Measurements from ENCODE around the gene STEAP1B. TPM values are rescaled to one million over a fixed set of nuclear protein-coding genes. Genes with fewer than 3 reads are reported as not detected.
"Not testable (repeated sequence)": the region's sequence is repeated elsewhere in the genome, so short reads cannot be mapped to it uniquely, and the experiment has no call there.

STEAP1B gene
- total and polyA plus RNA-seq, 3 experiments from 2014 or later: 0.20 TPM; not detected in 2

DNA sequence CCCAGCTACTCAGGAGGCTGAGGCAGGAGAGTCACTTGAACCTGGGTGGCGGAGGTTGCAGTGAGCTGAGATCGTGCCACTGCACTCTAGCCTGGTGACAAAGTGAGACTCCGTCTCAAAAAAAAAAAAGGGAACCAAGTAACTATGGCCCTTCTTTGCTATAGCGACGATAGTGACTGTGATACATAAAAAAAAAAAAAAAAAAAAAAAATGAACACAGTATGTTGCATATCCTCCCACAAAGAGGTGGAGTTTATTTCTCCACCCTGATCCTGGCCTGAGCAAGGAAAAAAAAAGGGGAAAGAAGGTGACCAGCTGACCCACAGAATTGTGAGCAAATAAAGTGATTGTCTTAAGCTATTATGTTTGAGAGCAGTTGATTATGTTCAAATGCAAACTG lies 42.3 kb upstream of the STEAP1B start:
- CTCF ChIA-PET: no interaction called here

DNA sequence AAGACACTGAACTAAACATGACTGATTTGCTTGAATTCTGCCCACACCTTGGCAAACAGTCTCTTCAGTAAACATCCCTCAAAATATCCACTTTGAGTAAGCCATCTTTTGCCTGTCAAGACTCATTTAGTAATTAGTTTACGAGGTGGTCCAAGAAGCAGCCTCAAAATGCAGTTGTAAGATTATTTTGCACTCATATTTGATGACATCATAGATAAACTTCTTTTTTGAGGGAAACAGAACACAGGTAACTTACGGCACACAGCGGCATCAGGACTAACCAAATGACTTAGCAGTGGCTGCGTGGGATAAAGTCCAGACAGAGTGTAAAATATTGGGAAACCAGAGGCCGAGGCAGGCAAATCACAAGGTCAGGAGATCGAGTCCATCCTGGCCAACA lies 41.8 kb upstream of the STEAP1B start:
- Histone ChIP-seq H3K27me3 (ENCODE audit: insufficient read depth, low read length, poor library complexity, severe bottlenecking) (no peaks in the 10 kb centered on the region), H3K4me3 (ENCODE audit: low read length) (no peak overlapping the region), H3K27ac (ENCODE audit: low read depth, low read length) (no peak overlapping the region), H3K36me3 (ENCODE audit: insufficient read depth, low read length) (no peaks in the 10 kb centered on the region), H3K9me3 (ENCODE audit: low read length) (no peaks in the 10 kb centered on the region), H3K4me1 (ENCODE audit: insufficient read depth, low read length) (no peaks in the 10 kb centered on the region)
- Mint-ChIP-seq H3K4me1 (no peaks in the 10 kb centered on the region), H3K27ac (no peak overlapping the region), H3K36me3 (no peaks in the 10 kb centered on the region), H3K9me3 (peaks cover 0 to 2% (median 0%) of the 10 kb centered on the region in 5 donors), H3K4me3 (no peak overlapping the region), H3K27me3 (peaks cover 5 to 47% of the 10 kb centered on the region in 2 donors)
- DNase-seq: no peak
- POLR2A ChIA-PET: no interaction called here
- CTCF ChIA-PET: no interaction called here

More for the DNA sequence above, 42.3 kb upstream of the STEAP1B start:
- H3K27ac Mint-ChIP-seq: no peak overlapping the region
- Histone ChIP-seq H3K4me1 (ENCODE audit: insufficient read depth, low read length) (no peaks in the 10 kb centered on the region), H3K9me3 (ENCODE audit: low read length) (no peaks in the 10 kb centered on the region), H3K27ac (ENCODE audit: low read depth, low read length) (no peak overlapping the region), H3K36me3 (ENCODE audit: insufficient read depth, low read length) (no peaks in the 10 kb centered on the region), H3K27me3 (ENCODE audit: insufficient read depth, low read length, poor library complexity, severe bottlenecking) (no peaks in the 10 kb centered on the region), H3K4me3 (ENCODE audit: low read length) (no peak overlapping the region)
- no peak overlapping the region for H3K4me3 Mint-ChIP-seq
- DNase-seq: no peak
- H3K36me3 Mint-ChIP-seq: no peaks in the 10 kb centered on the region
- H3K4me1 Mint-ChIP-seq: no peaks in the 10 kb centered on the region
- peaks cover 5 to 52% of the 10 kb centered on the region in 2 donors for H3K27me3 Mint-ChIP-seq
- peaks cover 0 to 2% (median 0%) of the 10 kb centered on the region in 5 donors for H3K9me3 Mint-ChIP-seq
- POLR2A ChIA-PET: no interaction called here

DNA sequence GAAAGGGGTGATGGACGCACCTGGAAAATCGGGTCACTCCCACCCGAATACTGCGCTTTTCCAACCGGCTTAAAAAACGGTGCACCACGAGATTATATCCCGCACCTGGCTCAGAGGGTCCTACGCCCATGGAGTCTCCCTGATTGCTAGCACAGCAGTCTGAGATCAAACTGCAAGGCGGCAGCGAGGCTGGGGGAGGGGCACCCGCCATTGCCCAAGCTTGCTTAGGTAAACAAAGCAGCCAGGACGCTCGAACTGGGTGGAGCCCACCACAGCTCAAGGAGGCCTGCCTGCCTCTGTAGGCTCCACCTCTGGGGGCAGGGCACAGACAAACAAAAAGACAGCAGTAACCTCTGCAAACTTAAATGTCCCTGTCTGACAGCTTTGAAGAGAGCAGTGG lies 28.5 kb upstream of the STEAP1B start:
- H3K4me3 Mint-ChIP-seq; H3K27ac Mint-ChIP-seq; H3K4me1 ChIP-seq (ENCODE audit: insufficient read depth, low read length); CTCF ChIA-PET; H3K9me3 Mint-ChIP-seq; H3K4me1 Mint-ChIP-seq; H3K27ac ChIP-seq (ENCODE audit: low read depth, low read length); H3K27me3 ChIP-seq (ENCODE audit: insufficient read depth, low read length, poor library complexity, severe bottlenecking); POLR2A ChIA-PET; H3K36me3 Mint-ChIP-seq; H3K4me3 ChIP-seq (ENCODE audit: low read length); H3K36me3 ChIP-seq (ENCODE audit: insufficient read depth, low read length); H3K9me3 ChIP-seq (ENCODE audit: low read length); DNase-seq: not testable (repeated sequence)
- H3K27me3 Mint-ChIP-seq: peaks cover 14 to 29% of the 10 kb centered on the region in 2 donors

DNA sequence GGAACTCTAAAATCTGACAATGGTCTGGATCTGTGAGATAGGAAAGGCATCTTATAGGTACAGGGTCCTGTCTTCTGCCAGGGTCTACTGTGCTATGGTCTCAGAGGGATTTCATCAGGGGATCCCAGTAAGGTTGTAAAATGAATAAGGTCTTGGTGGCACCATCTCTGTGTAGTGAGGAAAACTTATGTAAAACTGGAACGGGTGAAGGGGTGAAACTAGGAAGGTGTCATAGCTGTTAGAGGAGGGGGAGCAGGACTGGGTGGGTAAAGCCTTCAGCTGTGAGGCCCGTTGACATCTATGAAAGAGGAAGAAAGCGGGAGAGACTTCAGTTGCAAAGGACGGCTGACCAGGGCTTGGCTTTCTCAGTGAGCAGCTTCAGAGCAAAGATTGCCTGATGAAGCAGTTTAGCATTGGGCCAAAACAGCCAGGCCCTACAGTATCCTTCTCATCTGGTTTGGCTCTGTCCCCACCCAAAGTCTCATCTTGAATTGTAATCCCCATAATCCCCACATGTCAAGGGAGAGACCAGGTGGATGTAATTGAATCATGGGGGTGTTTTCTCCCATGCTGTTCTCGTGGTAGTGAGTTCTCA lies 24.5 kb upstream of the STEAP1B start:
- H3K27ac ChIP-seq (ENCODE audit: low read depth, low read length); H3K4me3 ChIP-seq (ENCODE audit: low read length); H3K27me3 ChIP-seq (ENCODE audit: insufficient read depth, low read length, poor library complexity, severe bottlenecking); H3K4me3 Mint-ChIP-seq; H3K4me1 Mint-ChIP-seq; CTCF ChIA-PET; H3K9me3 ChIP-seq (ENCODE audit: low read length); DNase-seq; H3K36me3 Mint-ChIP-seq; H3K27ac Mint-ChIP-seq; POLR2A ChIA-PET; H3K36me3 ChIP-seq (ENCODE audit: insufficient read depth, low read length); H3K9me3 Mint-ChIP-seq; H3K4me1 ChIP-seq (ENCODE audit: insufficient read depth, low read length): not testable (repeated sequence)
- H3K27me3 Mint-ChIP-seq: peaks cover 19 to 42% of the 10 kb centered on the region in 2 donors

DNA sequence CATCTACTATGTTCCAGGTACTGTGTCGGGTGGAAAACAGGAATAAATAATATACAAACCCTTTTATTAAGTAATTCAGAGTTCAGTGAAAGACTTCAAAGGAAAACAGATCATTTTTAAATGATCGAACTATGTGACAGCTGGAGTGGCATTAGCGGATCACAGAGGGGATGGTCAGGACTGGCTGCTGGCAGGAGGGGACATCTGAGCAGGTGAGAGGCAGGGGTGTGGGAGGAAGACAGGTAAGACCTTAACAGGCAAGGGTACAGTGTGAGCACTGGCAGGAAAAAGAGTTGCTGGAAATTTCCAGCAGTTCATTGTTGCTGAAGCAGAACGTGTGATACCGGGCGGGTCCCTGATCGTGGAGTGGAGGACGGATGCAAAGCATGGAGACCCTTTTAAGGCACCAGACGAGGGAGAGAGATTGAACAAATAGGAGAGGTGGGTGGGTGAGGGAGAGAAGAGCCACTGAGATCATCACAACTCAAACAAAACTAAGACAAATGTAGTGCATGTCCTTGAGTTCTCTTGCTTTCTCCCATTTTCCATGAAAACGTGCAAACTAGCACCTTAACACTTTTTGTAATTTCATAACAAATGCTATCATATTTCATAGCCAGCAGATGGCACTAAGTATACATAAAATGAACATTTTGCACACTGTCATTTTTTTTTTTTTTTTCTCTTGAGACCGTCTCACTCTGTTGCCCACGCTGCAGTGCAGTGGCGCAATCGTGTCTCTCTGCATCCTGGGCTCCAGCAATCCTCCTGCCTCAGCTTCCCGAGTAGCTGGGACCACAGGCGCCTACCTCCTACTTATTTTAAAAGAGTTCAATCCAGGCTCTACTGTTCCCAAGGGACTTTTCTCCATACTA lies 23.7 kb upstream of the STEAP1B start:
- DNase-seq; H3K36me3 Mint-ChIP-seq; POLR2A ChIA-PET; H3K36me3 ChIP-seq (ENCODE audit: insufficient read depth, low read length); H3K4me1 Mint-ChIP-seq; H3K27me3 ChIP-seq (ENCODE audit: insufficient read depth, low read length, poor library complexity, severe bottlenecking); H3K9me3 Mint-ChIP-seq; CTCF ChIA-PET; H3K4me3 ChIP-seq (ENCODE audit: low read length); H3K27ac Mint-ChIP-seq; H3K9me3 ChIP-seq (ENCODE audit: low read length); H3K4me1 ChIP-seq (ENCODE audit: insufficient read depth, low read length); H3K4me3 Mint-ChIP-seq; H3K27ac ChIP-seq (ENCODE audit: low read depth, low read length): not testable (repeated sequence)
- peaks cover 19 to 48% of the 10 kb centered on the region in 2 donors for H3K27me3 Mint-ChIP-seq

DNA sequence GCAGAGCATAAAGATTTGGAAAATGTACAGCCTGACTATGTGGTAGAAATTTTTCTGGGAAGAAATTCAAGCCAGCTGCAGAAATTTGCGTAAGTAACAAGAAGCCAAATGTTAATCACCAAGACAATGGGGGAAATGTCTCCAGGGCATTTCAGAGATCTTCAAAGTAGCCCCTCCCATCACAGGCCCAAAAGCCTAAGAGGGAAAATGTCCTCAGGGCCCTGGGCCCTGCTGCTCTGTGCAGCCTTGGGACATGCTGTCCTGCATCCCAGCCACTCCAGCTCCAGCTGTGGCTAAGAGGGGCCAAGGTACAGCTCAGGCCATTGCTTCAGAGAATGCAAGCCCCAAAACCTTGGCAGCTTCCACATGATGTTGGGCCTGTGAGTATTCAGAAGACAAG lies 19.6 kb upstream of the STEAP1B start:
- H3K4me3 Mint-ChIP-seq; POLR2A ChIA-PET; H3K27ac ChIP-seq (ENCODE audit: low read depth, low read length); H3K27ac Mint-ChIP-seq; H3K9me3 ChIP-seq (ENCODE audit: low read length); DNase-seq; H3K27me3 ChIP-seq (ENCODE audit: insufficient read depth, low read length, poor library complexity, severe bottlenecking); H3K4me3 ChIP-seq (ENCODE audit: low read length); H3K36me3 ChIP-seq (ENCODE audit: insufficient read depth, low read length); H3K4me1 Mint-ChIP-seq; H3K36me3 Mint-ChIP-seq; H3K9me3 Mint-ChIP-seq; CTCF ChIA-PET; H3K4me1 ChIP-seq (ENCODE audit: insufficient read depth, low read length): not testable (repeated sequence)
- peaks cover 13 to 39% of the 10 kb centered on the region in 2 donors for H3K27me3 Mint-ChIP-seq

DNA sequence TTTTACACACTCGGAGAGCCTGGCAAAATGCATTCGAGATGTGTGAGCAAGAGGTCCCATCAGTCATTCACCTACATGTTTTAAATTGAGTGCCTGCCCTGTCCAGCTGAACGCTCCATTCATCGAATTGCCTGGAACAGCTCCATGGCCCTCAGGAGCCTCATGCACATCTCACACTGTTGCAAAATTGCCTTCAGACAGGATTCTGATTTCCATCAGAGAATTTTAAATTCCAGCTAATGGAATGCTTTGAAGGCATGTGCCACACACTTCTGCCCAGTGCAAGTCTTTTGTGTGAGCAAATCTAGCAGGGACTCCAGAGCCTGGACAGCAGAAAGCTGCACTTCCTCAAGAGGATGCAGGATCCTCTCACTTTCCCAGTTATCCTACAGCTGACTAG lies 17.0 kb upstream of the STEAP1B start:
- H3K36me3 ChIP-seq (ENCODE audit: insufficient read depth, low read length); H3K27me3 ChIP-seq (ENCODE audit: insufficient read depth, low read length, poor library complexity, severe bottlenecking); H3K4me3 ChIP-seq (ENCODE audit: low read length); H3K9me3 Mint-ChIP-seq; H3K27ac Mint-ChIP-seq; DNase-seq; POLR2A ChIA-PET; H3K4me1 ChIP-seq (ENCODE audit: insufficient read depth, low read length); H3K36me3 Mint-ChIP-seq; H3K27ac ChIP-seq (ENCODE audit: low read depth, low read length); CTCF ChIA-PET; H3K4me1 Mint-ChIP-seq; H3K9me3 ChIP-seq (ENCODE audit: low read length); H3K4me3 Mint-ChIP-seq: not testable (repeated sequence)
- peaks cover 2 to 23% of the 10 kb centered on the region in 2 donors for H3K27me3 Mint-ChIP-seq

DNA sequence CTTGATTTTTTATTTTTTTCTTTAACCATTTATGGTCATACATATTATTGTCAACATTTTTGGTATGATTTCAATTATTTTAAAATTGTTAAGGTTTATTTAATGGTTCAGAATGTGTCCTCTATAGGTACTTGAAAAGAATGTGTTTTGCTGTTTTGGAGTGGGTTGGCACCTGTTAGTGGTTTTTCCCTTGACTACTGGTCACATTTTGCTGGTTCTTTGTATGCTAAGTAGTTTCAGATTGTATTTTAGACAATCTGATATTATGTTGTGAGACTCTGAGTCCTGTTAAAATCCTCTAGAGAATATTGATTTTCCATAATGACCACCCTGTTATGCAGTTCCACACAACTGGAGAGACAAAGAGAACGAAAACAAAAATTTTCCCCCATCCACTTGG lies 15.0 kb upstream of the STEAP1B start:
- H3K27ac Mint-ChIP-seq; H3K27me3 ChIP-seq (ENCODE audit: insufficient read depth, low read length, poor library complexity, severe bottlenecking); H3K27ac ChIP-seq (ENCODE audit: low read depth, low read length); H3K4me1 ChIP-seq (ENCODE audit: insufficient read depth, low read length); H3K9me3 ChIP-seq (ENCODE audit: low read length); H3K4me3 Mint-ChIP-seq; H3K9me3 Mint-ChIP-seq; H3K36me3 ChIP-seq (ENCODE audit: insufficient read depth, low read length); DNase-seq; H3K4me1 Mint-ChIP-seq; H3K36me3 Mint-ChIP-seq; POLR2A ChIA-PET; H3K4me3 ChIP-seq (ENCODE audit: low read length); CTCF ChIA-PET: not testable (repeated sequence)
- peaks cover 3 to 16% of the 10 kb centered on the region in 2 donors for H3K27me3 Mint-ChIP-seq
